Right kidney (tissue), 1 donor: ENCODE data around the gene GAB4.

ENCODE experiments used
- DNase-seq: peaks from one replicate; pipeline ENCODE4 v3.0.0-alpha.2; 2016

Gene GAB4

DNA sequence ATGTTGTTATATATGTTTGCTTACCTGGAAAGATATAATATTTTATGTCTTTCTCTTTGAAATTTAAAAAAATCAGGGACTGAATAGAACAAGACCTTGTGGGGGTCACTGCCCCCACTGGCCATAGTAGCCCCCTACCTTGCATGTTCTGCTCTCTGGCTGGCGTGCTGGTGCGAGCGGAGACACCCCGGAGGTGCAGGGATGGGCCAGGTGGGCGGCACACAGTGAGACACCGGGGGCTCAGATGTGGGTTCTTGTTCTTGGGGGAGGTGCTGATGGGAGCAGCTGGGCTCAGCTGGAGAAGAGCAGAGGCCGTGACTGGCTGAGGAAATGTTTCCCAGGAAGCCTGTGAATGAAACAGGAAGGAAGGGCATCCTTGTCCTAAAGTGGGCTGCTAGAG is 20.2 kb downstream of the GAB4 start:
- DNase-seq, result no peak

GRCh38 chr22:16975155-16975885 is 32.7 kb downstream of the GAB4 start:
- no peak for DNase-seq

DNA sequence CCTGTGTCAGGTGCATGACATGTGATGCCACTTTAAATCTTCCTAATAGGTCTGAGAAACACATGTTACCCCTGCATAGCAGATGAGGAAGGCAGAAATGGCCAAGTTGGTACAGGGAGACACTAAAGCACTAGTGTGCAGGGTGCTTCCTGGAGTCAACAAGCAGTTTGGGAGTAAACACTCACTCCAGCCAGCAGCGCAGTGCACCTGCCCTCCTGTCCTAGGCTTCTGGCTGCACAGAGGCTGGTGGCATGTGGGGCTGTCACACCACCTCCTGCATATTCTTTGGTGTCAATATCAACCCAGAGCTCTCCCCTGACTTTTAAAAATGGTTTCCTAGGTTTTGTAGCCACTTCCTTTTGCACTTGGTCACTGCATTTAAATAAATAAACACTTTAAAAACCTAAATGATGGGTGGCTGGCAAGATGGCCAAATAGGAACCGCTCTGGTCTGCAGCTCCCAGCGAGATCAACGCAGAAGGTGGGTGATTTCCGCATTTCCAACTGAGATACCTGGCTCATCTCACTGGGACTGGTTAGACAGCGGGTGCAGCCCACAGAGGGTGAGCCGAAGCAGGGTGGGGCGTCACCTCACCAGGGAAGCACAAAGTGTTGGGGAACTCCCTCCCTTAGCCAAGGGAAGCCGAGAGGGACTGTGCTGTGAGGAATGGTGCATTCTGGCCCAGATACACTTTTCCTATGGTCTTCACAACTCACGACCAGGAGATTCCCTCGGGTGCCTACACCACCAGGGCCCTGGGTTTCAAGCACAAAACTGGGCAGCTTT is 33.5 kb downstream of the GAB4 start:
- DNase-seq, result no peak

DNA sequence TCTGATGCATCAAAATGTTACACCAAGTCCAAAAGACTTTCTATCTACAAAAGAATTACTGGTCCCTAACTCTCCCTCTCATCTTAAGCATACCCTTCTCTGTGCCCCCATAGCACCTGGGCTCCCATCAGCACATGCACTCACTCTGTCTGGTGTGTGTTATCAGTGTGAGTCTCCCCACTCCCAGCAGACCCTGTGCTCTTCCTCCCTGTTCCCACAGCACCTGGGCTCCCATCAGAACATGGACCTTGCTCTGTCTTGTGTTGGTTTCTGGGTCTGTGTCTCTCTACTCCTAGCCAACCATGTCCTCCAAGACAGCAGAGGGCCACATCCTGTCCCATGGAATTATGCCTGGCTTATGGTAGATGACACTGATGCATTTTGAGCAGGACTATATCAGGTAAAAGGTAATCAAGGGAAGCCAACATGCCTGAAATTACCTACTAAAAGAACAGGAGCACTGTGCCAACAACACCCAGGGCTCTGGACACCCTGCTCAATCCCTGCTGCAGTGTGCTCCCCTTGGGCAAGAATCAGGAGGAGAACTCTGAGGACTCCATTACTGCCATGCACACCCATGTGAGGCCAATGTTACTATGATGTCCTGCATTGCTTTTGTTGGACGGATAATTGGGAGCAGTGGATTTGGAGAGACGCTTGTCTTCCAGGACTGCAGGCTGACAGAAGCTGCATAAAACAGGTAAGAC is 34.3 kb downstream of the GAB4 start:
- DNase-seq, result no peak

- no peak for DNase-seq
Observed at GRCh38 chr22:16972311-16972710, 35.7 kb downstream of the GAB4 start.

GRCh38 chr22:16970446-16970845 is 37.6 kb downstream of the GAB4 start:
- no peak for DNase-seq

GRCh38 chr22:16969508-16970327 is 38.3 kb downstream of the GAB4 start:
- no peak for DNase-seq

DNA sequence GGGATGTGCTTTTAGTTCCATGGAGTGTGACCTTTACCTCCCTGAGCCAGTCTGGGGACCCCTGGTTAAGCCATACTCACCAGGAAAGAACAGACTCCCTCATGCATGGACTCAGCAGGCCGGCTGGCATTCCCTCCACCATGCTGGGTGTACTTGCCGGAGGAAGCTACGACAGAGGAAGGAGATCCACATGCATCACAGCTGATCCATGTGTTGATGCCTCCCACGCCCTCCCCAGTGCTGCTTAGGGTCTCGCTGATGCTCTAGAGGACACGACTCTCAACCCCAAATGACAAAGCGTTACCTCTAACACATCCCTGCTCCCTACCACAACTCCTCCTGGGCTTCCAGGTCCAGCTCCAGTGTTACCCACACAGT is 39.8 kb downstream of the GAB4 start:
- DNase-seq, result no peak

DNA sequence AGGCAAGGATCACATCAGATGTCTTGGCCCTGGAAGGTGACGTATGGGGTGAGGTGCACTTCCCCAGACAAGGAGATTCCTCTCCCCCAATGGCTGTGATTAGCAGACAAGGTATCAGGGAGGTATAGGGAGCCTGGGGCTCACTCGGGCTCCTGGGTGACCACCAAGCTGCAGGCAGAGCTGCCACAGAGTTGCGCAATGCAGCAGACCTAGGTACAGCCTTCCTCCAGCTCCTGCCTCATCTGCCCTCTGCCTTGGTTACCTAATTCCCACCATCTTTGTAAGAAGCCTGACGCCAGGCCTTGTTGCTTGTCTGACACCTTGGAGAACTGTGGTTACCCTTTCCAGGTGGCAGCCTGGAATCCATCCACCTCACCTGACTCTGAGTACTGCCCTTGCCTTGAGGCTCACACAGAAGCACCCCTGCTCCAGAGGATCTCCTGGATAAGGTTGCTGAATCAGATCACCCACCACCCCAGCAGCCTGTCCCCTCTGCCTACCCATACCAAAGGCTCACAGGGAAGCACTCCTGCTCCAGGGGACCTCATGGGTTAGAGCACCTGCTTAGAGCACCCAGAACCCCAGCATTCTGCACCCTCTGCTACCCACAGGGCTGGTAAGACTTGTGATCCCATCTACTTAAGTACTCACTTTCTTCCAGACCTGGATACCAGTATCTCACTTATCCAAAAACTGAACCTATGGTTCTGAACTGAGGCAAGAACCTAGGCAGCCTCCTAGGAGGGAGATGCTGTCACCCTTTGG is 40.4 kb downstream of the GAB4 start:
- no peak for DNase-seq

- no peak for DNase-seq
Observed at GRCh38 chr22:16966251-16966650, 41.8 kb downstream of the GAB4 start.

GRCh38 chr22:16965560-16965959 is 42.5 kb downstream of the GAB4 start:
- no peak for DNase-seq

GRCh38 chr22:16965083-16965482 is 42.9 kb downstream of the GAB4 start:
- no peak for DNase-seq

GRCh38 chr22:16964366-16964765 is 43.7 kb downstream of the GAB4 start:
- no peak for DNase-seq

DNA sequence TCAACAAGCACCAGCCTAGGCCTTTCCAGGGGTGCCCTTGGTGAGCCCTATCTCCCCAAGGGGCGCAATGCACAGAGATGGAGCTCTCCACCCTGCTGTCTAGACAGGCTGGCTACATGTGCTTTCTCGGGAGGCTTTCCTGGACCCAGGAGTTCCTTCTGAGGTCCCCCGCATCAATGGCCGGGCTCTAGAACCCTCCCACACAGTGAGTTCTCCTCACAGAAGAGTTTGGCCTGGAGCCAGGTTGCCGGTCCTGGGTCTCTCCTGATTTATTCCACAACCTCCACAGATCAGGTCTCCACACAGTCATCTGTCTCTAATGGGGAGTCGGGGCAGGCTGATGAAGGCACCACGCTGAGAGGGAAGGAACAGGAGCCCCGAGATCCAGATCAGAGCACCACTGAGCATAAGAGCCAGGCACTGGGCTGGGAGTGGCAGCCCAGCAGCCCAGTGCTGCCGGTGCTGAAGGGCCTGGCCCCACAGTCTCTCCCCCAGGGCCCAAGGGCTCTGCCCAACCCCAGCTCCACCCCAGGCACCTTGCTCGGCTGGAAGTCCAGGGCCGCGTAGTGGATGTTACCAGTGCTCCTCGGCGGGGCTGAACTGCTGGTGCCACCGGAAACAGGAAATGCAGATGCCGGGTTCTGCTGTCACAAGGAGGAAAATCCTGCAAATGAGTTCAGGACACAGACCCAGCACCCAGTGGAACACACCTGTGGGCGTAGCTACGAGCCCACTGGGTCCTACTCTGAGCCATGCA is 44.7 kb downstream of the GAB4 start:
- DNase-seq, result no peak

DNA sequence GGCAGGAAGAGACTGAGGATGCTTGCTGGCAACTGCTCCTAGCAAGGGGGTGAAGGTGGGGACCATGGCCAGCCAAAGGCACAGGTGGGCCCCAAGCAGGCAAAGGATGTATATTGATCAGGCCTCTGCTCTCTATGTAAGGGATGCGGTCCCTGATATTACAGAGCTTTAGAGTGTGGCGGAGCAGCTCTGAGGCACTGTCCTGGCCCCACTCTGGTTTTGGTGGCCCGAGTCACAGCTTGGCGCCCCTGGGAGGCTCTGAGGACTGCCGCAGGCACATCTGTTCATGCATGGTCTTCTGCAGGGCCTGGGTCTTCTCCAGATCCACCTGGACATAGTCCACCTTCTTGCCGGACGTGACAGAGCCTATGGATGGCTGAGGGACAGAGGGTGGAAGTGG is 45.5 kb downstream of the GAB4 start:
- DNase-seq, result no peak

GRCh38 chr22:16961477-16962186 is 46.4 kb downstream of the GAB4 start:
- DNase-seq, result no peak

DNA sequence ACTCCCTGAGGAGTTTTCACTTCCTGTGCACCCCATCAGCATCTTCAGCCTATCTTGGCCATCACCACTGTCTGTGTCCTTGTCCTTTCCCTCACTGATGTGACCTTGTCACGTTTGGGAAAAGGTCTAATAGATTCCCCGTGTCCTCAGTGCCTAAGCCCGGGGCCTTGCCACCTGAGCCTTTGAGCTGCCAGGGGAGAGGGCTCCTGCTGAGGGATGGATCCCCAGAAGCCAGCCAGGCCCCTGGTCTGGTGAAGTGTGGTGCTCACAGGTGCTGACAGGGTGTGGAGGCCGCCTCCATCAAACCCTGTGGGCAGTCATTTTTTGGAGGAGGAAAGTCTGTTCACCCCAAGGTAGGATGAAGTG is 47.2 kb downstream of the GAB4 start:
- DNase-seq, result no peak

DNA sequence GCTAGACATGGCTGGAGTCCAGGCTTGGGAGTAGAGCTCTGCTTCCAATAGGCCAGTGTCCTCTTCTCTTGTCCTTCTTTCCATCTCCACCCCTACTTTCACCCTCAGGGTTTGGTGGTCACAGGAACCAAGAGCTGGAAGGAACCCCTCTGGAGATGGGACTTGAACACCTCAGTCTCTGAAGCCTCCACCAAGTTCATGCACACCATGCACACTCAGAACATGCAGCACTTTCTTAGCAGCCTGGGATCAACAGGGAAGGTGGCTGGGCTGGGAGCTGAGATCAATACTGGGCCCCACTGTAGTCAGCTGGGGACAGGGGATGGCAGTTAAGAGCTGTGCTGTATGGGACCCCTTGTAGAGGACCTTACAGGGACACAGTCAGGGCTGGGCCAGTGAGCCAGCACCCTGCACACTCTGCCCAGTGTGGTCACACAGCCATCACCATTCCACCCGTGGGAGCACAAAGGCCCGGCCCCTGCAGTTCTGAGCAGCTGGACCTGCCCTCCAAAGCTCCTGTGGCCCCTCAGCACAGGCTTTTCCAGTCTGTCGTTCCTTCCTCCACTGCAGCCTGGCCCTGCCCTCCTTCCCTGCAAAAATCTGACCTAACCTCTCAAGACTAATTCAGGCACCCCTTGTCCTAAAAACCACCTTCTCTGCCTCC is 47.7 kb downstream of the GAB4 start:
- no peak for DNase-seq

DNA sequence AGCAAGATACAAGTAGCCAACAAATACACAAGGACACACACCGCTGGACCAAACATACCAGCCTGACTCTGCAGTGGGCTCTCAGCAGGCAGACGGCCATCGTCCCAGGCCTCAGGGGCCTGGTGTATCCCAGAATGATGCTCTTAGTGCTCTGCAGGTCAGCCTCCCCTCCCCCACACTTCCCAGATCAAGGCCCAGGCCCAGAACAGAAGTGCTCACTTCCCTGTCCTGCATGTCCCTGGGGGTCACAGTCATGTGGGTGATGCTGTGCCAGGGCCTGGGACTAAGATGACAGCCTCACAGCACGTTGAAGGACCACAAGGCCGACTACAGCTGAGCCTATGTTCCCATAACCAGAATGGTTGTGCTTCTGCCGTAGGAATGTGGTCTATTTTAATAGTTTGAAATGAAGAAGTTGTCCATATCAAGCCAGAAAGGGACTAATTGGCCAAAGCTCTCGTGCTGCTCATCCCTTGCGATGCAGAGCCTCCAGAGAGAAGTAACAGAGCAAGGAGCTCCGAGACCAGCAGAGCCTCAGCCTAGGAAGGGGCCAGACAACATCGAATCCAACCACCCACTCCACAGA is 48.6 kb downstream of the GAB4 start:
- DNase-seq, result no peak
